ENCODE data around the gene ADIG. TPM values are rescaled to one million over a fixed set of nuclear protein-coding genes. Genes with fewer than 3 reads are reported as not detected.

Gene ADIG
- total RNA-seq, 2 experiments from 2014 or later: not detected

DNA sequence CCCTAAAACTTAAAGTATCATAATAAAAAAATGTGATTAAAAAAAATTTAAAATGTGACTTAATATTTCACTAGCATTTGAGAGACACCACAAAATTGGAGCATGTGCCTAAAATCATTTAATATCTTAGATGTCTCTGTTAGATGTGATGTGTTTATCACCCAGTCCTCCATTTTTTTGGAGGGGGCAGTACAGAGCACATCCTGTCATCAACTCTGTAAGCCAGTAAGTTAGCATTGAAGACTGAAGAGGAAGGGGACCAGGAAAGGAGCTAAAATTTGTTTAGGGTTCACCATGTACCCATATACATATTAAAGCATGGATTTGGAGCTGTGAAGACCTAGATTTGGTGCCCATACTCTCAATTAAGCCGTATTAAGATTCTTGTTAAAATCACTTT lies 30.7 kb upstream of the ADIG start:
- H3K36me3 ChIP-seq (ENCODE audit: insufficient read depth, low read length): peaks cover 88% of the 10 kb centered on the region
- no peaks in the 10 kb centered on the region for H3K27me3 ChIP-seq (ENCODE audit: control insufficient read depth in 1 of 2, insufficient read depth in 2 of 2, low read length in 2 of 2)
- H3K4me1 ChIP-seq (ENCODE audit: insufficient read depth, low read length): no peaks in the 10 kb centered on the region
- no peak overlapping the region for H3K27ac ChIP-seq (ENCODE audit: low read depth in 1 of 2, low read length in 2 of 2)
- Mint-ChIP-seq H3K27ac (no peak overlapping the region), H3K4me3 (no peak overlapping the region), H3K9me3 (peaks cover 2% of the 10 kb centered on the region), H3K4me1 (ENCODE audit: low read depth) (peaks cover 20% of the 10 kb centered on the region), H3K27me3 (no peaks in the 10 kb centered on the region), H3K36me3 (ENCODE audit: low read depth) (peaks cover 36% of the 10 kb centered on the region)
- ChIA-PET CTCF (no interaction called here), POLR2A (no interaction called here)
- ATAC-seq (ENCODE audit: poor library complexity): no peak
- intact Hi-C loops (cut with DNase I, micrococcal nuclease): no loop called here
- TF ChIP-seq, protein P1, sequence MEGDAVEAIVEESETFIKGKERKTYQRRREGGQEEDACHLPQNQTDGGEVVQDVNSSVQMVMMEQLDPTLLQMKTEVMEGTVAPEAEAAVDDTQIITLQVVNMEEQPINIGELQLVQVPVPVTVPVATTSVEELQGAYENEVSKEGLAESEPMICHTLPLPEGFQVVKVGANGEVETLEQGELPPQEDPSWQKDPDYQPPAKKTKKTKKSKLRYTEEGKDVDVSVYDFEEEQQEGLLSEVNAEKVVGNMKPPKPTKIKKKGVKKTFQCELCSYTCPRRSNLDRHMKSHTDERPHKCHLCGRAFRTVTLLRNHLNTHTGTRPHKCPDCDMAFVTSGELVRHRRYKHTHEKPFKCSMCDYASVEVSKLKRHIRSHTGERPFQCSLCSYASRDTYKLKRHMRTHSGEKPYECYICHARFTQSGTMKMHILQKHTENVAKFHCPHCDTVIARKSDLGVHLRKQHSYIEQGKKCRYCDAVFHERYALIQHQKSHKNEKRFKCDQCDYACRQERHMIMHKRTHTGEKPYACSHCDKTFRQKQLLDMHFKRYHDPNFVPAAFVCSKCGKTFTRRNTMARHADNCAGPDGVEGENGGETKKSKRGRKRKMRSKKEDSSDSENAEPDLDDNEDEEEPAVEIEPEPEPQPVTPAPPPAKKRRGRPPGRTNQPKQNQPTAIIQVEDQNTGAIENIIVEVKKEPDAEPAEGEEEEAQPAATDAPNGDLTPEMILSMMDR (IDR thresholded peaks at IDR 0.05): no peak
- no peak overlapping the region for H3K4me3 ChIP-seq (ENCODE audit: low read length)
- H3K9me3 ChIP-seq (ENCODE audit: control insufficient read depth in 1 of 2, insufficient read depth in 1 of 2, low read length in 2 of 2): no peaks in the 10 kb centered on the region
- no peak for DNase-seq

- H3K36me3 Mint-ChIP-seq (ENCODE audit: low read depth): peaks cover 34% of the 10 kb centered on the region
- peaks cover 88% of the 10 kb centered on the region for H3K36me3 ChIP-seq (ENCODE audit: insufficient read depth, low read length)
- ATAC-seq (ENCODE audit: poor library complexity): no peak
These were observed 29.9 kb upstream of the ADIG start for GRCh38 chr20:38551056-38551626.

DNA sequence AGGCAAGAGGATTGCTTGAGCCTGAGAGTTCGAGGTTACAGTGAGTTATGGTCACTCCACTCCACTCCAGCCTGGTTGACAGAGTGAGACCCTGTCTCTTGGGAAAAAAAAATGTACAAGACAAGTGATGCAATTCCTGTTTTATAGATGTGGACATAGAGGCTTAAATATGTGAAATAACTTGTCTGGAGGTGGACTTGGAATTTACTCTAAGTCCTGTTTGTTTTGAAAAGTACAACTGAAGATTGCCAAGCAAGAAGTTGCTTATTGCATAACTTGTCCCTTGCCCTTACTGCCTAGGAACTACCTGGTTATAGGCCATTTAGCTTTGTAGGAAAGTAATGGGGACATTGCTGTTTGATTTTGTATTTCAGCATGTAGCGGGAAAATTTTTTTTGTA lies 26.0 kb upstream of the ADIG start:
- intact Hi-C loops (cut with DNase I, micrococcal nuclease): no loop called here
- DNase-seq (no peak), ATAC-seq (ENCODE audit: poor library complexity) (no peak)
- no peaks in the 10 kb centered on the region for H3K27me3 ChIP-seq (ENCODE audit: control insufficient read depth in 1 of 2, insufficient read depth in 2 of 2, low read length in 2 of 2)
- POLR2A ChIA-PET: no interaction called here
- peaks cover 92% of the 10 kb centered on the region for H3K36me3 ChIP-seq (ENCODE audit: insufficient read depth, low read length)
- peaks cover 2% of the 10 kb centered on the region for H3K9me3 Mint-ChIP-seq
- no peaks in the 10 kb centered on the region for H3K4me1 Mint-ChIP-seq (ENCODE audit: low read depth)
- H3K27me3 Mint-ChIP-seq: no peaks in the 10 kb centered on the region
- no peaks in the 10 kb centered on the region for H3K4me1 ChIP-seq (ENCODE audit: insufficient read depth, low read length)
- peaks cover 44% of the 10 kb centered on the region for H3K36me3 Mint-ChIP-seq (ENCODE audit: low read depth)
- TF ChIP-seq, protein P1 (IDR thresholded peaks at IDR 0.05): no peak
- H3K27ac Mint-ChIP-seq: no peak overlapping the region
- H3K9me3 ChIP-seq (ENCODE audit: control insufficient read depth in 1 of 2, insufficient read depth in 1 of 2, low read length in 2 of 2): no peaks in the 10 kb centered on the region
- CTCF ChIA-PET: no interaction called here
- no peak overlapping the region for H3K27ac ChIP-seq (ENCODE audit: low read depth in 1 of 2, low read length in 2 of 2)
- H3K4me3 Mint-ChIP-seq: no peak overlapping the region
- H3K4me3 ChIP-seq (ENCODE audit: low read length): no peak overlapping the region

More at GRCh38 chr20:38551056-38551626, 29.9 kb upstream of the ADIG start:
- Histone ChIP-seq H3K4me1 (ENCODE audit: insufficient read depth, low read length) (no peaks in the 10 kb centered on the region), H3K27me3 (ENCODE audit: control insufficient read depth in 1 of 2, insufficient read depth in 2 of 2, low read length in 2 of 2) (no peaks in the 10 kb centered on the region), H3K9me3 (ENCODE audit: control insufficient read depth in 1 of 2, insufficient read depth in 1 of 2, low read length in 2 of 2) (no peaks in the 10 kb centered on the region), H3K27ac (ENCODE audit: low read depth in 1 of 2, low read length in 2 of 2) (no peak overlapping the region), H3K4me3 (ENCODE audit: low read length) (no peak overlapping the region)
- POLR2A ChIA-PET: no interaction called here
- no peak for DNase-seq
- intact Hi-C loops (cut with DNase I, micrococcal nuclease): no loop called here
- TF ChIP-seq, protein P1 (IDR thresholded peaks at IDR 0.05): no peak
- CTCF ChIA-PET: no interaction called here
- H3K4me1 Mint-ChIP-seq (ENCODE audit: low read depth): peaks cover 20% of the 10 kb centered on the region
- H3K27me3 Mint-ChIP-seq: no peaks in the 10 kb centered on the region
- H3K27ac Mint-ChIP-seq: no peak overlapping the region
- no peak overlapping the region for H3K4me3 Mint-ChIP-seq
- H3K9me3 Mint-ChIP-seq: peaks cover 2% of the 10 kb centered on the region

Data from CD4-positive, alpha-beta T cell (primary cell).